Lower lobe of right lung (tissue), 2 donors: ENCODE data around the gene CC2D2A. TPM values are rescaled to one million over a fixed set of nuclear protein-coding genes. Genes with fewer than 3 reads are reported as not detected.

ENCODE experiments used
- ATAC-seq, 2 donors: fragments of 200-7000 bp; cut with Tn5 transposase; one replicate each; pipeline ENCODE4 v1.9.1; 2020 to 2022; ENCODE audit warnings: mild to moderate bottlenecking in 2 of 2, moderate library complexity in 2 of 2
- DNase-seq: peaks from one replicate; pipeline ENCODE4 v3.0.0-alpha.2; 2020
- H3K27ac ChIP-seq: fragments of 200-600 bp; one replicate; pipeline ENCODE4 v1.8.0; 2022
- H3K27me3 ChIP-seq: fragments of 200-600 bp; one replicate; pipeline ENCODE4 v1.8.0; 2022; ENCODE audit warnings: low read depth
- H3K36me3 ChIP-seq: fragments of 200-600 bp; one replicate; pipeline ENCODE4 v1.8.0; 2022; ENCODE audit warnings: mild to moderate bottlenecking
- H3K4me1 ChIP-seq: fragments of 200-600 bp; one replicate; pipeline ENCODE4 v1.8.0; 2022
- H3K4me3 ChIP-seq: fragments of 200-600 bp; one replicate; pipeline ENCODE4 v1.8.0; 2022; ENCODE audit warnings: mild to moderate bottlenecking
- H3K9me3 ChIP-seq: fragments of 200-600 bp; one replicate; pipeline ENCODE4 v1.8.0; 2022
- intact Hi-C: fragments of 100-400 bp; cut with DNase I; formaldehyde crosslinking; loops from one replicate; pipeline ENCODE4 v1.11.0; 2022
- total RNA-seq: library from RNA; stranded (reverse); fragmentation: NEBNext Ultra II Directional; extraction: Animal tissue kit (Norgen Biotek cat#: 25700); gene quantifications from one replicate; pipeline ENCODE4 v1.2.1, GENCODE V29; 2021
- TF ChIP-seq, protein P1 (sequence below): fragments of 200-600 bp; IDR thresholded peaks from one replicate; pipeline ENCODE4 v1.8.0; 2022; ENCODE audit warnings: antibody characterized with exemption, mild to moderate bottlenecking
- donor health status: DM: no; HTN: yes; CAD: no; lungs with severe emphysema.

Gene CC2D2A
- total RNA-seq, 1 donor from 2014 or later = 21.2 TPM

DNA sequence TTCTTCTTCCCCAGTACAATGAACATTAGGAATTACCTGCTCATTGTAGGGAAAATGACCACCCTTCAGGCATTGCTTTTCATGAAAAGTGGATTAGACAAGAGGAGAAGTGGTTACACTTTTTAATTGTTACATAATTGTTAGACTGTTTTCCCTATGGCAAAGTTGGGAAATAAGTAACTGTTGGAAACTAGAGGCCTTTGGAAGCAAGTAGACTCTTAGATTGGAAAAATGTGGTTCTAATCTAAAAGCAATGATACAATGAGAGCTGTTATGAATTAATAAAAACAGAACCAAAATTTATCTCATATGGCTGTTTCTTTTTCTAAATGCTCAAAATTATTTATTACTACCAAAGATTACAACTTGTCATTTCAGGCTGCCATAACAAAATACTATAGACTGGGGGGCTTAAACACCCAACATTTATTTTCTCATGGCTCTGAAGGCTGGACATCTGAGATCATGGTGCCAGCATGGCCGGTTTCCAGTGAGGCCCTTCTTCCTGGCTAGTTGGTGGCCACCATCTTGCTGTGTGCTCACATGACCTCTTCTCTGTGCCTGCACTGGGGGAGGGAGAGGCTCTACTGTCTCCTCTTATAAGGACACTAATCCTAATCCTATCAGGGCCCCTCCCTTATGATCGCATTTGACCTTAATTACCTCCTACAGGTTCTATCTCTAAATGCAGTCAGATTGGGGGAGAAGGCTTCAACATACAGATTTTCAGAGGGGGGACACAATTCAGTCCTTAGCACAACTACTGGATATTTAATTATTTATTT, 12.5 kb downstream of the CC2D2A start:
- TF ChIP-seq, protein P1, sequence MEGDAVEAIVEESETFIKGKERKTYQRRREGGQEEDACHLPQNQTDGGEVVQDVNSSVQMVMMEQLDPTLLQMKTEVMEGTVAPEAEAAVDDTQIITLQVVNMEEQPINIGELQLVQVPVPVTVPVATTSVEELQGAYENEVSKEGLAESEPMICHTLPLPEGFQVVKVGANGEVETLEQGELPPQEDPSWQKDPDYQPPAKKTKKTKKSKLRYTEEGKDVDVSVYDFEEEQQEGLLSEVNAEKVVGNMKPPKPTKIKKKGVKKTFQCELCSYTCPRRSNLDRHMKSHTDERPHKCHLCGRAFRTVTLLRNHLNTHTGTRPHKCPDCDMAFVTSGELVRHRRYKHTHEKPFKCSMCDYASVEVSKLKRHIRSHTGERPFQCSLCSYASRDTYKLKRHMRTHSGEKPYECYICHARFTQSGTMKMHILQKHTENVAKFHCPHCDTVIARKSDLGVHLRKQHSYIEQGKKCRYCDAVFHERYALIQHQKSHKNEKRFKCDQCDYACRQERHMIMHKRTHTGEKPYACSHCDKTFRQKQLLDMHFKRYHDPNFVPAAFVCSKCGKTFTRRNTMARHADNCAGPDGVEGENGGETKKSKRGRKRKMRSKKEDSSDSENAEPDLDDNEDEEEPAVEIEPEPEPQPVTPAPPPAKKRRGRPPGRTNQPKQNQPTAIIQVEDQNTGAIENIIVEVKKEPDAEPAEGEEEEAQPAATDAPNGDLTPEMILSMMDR = no peak
- peaks cover 10% of the 10 kb centered on the region for H3K9me3 ChIP-seq
- peaks cover 12% of the 10 kb centered on the region for H3K36me3 ChIP-seq
- no peak overlapping the region for H3K27ac ChIP-seq
- intact Hi-C loops = no loop called here
- no peak overlapping the region for H3K4me3 ChIP-seq
- no peak for ATAC-seq
- H3K4me1 ChIP-seq = no peaks in the 10 kb centered on the region
- DNase-seq = no peak
- H3K27me3 ChIP-seq = no peaks in the 10 kb centered on the region

DNA sequence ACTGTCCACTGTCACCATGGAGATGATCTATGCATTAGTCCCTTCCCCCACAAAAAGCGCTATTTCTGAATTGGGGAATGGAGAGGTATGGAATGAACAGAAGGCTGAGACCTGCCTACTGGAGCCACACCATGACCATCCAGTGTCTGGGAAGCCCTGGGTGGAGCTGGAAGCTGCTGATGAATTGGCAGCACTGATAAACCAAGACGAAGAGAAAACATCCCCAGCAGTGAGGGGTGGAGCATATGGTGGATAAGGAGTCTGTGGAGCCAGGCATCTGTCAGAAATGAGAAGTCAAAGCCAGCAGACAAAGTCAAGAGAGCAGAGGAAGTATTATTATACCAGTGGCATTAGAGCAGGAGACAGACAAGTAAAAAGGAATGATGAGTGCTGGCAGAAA, 13.2 kb downstream of the CC2D2A start:
- DNase-seq = no peak
- TF ChIP-seq, protein P1 = no peak
- intact Hi-C loops = no loop called here

DNA sequence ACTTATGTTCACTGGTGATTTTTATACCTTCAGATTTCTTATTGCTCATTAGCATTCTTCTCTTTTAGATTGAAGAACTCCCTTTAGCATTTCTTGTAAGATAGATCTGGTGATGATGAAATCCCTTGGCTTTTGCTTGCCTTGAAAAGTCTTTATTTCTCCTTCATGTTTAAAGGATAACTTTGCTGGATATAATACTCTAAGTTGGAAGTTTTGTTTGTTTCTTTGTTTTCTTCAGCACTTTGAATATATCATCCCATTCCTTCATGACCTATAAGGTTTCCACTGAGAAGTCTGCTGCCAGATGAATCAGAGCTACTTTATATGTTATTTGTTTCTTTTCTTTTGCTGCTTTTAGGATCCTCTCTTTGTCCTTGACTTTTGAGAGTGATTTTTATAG, 18.5 kb downstream of the CC2D2A start:
- H3K27me3 ChIP-seq = no peaks in the 10 kb centered on the region
- ATAC-seq = no peak
- H3K4me1 ChIP-seq = no peaks in the 10 kb centered on the region
- no peaks in the 10 kb centered on the region for H3K36me3 ChIP-seq
- peaks cover 23% of the 10 kb centered on the region for H3K9me3 ChIP-seq
- intact Hi-C loops = no loop called here
- H3K27ac ChIP-seq = no peak overlapping the region
- DNase-seq = no peak
- TF ChIP-seq, protein P1 = no peak
- H3K4me3 ChIP-seq = no peak overlapping the region

More for the DNA sequence above, 13.2 kb downstream of the CC2D2A start:
- Histone ChIP-seq H3K4me3 (no peak overlapping the region), H3K27ac (no peak overlapping the region), H3K36me3 (peaks cover 12% of the 10 kb centered on the region), H3K27me3 (no peaks in the 10 kb centered on the region), H3K9me3 (peaks cover 15% of the 10 kb centered on the region), H3K4me1 (no peaks in the 10 kb centered on the region)
- ATAC-seq = no peak

DNA sequence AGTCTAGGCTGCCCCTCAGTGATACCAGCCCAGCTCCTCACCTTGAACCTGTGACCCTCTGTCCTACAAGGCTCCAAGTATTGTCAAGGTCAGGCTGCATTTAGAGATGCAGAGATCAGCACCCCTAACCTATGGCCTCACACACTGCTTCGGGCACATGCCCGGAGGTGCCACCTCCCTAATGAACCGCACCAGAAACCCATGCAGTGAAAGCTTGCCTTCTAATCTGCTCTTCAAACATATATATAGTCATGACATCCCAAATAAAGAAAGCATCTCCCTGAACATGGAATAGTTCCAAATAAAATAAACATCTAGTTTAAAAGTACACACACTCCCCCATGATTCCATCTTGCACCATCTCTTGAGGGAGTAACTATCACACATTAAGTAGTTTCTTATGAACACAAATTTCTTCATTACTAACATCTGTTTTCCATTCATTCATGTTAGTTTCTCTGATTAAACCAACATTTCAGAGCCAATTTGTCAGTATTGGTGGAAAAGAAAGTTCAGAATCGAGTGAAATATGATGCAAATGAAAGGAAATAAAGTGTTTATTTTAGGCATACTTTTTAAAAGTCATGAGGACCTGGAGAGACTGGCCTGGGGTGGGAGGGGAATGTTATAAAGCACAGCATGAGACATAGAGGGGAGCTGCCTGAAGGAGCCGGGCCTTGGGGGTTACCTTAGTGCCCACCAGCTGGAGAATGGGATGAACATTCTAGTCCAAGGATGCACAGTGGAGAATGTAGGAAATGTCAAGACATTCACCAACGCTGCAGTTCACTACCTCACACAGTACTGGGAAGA, 19.2 kb downstream of the CC2D2A start:
- DNase-seq = no peak
- Histone ChIP-seq H3K36me3 (no peaks in the 10 kb centered on the region), H3K27ac (no peak overlapping the region), H3K4me1 (no peaks in the 10 kb centered on the region), H3K9me3 (peaks cover 23% of the 10 kb centered on the region), H3K27me3 (no peaks in the 10 kb centered on the region), H3K4me3 (no peak overlapping the region)
- TF ChIP-seq, protein P1 = no peak
- no peak for ATAC-seq
- intact Hi-C loops = no loop called here

DNA sequence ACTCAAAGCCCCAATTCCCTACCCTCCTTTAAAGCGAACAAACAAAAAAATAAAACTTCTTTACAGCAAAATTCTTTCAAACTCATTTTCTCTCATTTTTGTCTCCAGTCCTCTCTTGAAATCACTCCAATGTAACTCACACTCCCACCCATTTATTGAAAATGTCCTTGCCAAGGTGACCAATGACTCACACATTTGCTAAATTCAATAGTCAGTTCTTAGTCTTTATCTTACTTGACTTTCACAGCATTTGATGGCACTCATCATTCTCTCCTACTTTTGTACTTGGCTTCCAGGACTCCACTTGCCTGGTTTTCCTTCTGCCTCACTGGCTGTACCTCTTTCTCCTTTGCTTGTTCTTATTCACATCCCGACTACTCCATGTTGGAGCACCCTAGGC, 19.9 kb downstream of the CC2D2A start:
- Histone ChIP-seq H3K9me3 (peaks cover 23% of the 10 kb centered on the region), H3K4me1 (no peaks in the 10 kb centered on the region), H3K4me3 (no peak overlapping the region), H3K27ac (no peak overlapping the region), H3K36me3 (no peaks in the 10 kb centered on the region), H3K27me3 (no peaks in the 10 kb centered on the region)
- TF ChIP-seq, protein P1 = no peak
- no peak for ATAC-seq
- no peak for DNase-seq
- intact Hi-C loops = no loop called here
